BE2C (cell line): ENCODE results near the gene MEIS3.
"Not testable (repeated sequence)": the region's sequence is repeated elsewhere in the genome, so short reads cannot be mapped to it uniquely, and the experiment has no call there.

ENCODE experiments used
- DNase-seq: peaks from one replicate; pipeline ENCODE4 v3.0.0-alpha.2; 2020
- H3K27me3 ChIP-seq: fragments of 250-450 bp; sonication (Bioruptor Pico); 2 replicates; pipeline ENCODE4 v1.5.1; 2020; ENCODE audit warnings: mild to moderate bottlenecking
- H3K36me3 ChIP-seq: fragments of 250-450 bp; sonication (Bioruptor Pico); 2 replicates; pipeline ENCODE4 v1.5.1; 2020; ENCODE audit warnings: mild to moderate bottlenecking
- H3K4me1 ChIP-seq: fragments of 250-450 bp; sonication (Bioruptor Pico); 2 replicates; pipeline ENCODE4 v1.5.1; 2020
- H3K4me3 ChIP-seq: 2 replicates; pipeline ENCODE4 v1.5.1; 2011; ENCODE audit warnings: low read depth, low read length
- H3K9me3 ChIP-seq: fragments of 250-450 bp; sonication (Bioruptor Pico); 2 replicates; pipeline ENCODE4 v1.5.1; 2020
- CTCF ChIP-seq: IDR thresholded peaks from 2 replicates; pipeline ENCODE4 v1.5.1; 2012; ENCODE audit warnings: mild to moderate bottlenecking, low read depth, low read length

Gene MEIS3

GRCh38 chr19:47415953-47416642 lies 3.2 kb downstream of the MEIS3 start:
- peaks cover 22% of the 10 kb centered on the region for H3K27me3 ChIP-seq
- no peak overlapping the region for H3K4me3 ChIP-seq
- peaks cover 7% of the 10 kb centered on the region; the same call in 1 of the 2 replicates for H3K36me3 ChIP-seq
- DNase-seq: no peak
- peaks cover 4% of the 10 kb centered on the region; the same call in 1 of the 2 replicates for H3K4me1 ChIP-seq
- H3K9me3 ChIP-seq: no peaks in the 10 kb centered on the region
- no peak for TF ChIP-seq CTCF

- H3K27me3 ChIP-seq: peaks cover 25% of the 10 kb centered on the region
- peak; percentile 66 for TF ChIP-seq CTCF
These were observed 4.9 kb downstream of the MEIS3 start for GRCh38 chr19:47414469-47414868.

GRCh38 chr19:47413941-47414340 lies 5.4 kb downstream of the MEIS3 start:
- Histone ChIP-seq H3K4me1 (no peaks in the 10 kb centered on the region), H3K4me3 (no peak overlapping the region), H3K9me3 (no peaks in the 10 kb centered on the region), H3K27me3 (peaks cover 22% of the 10 kb centered on the region), H3K36me3 (peaks cover 7% of the 10 kb centered on the region; the same call in 1 of the 2 replicates)
- no peak for DNase-seq
- TF ChIP-seq CTCF: no peak

More at GRCh38 chr19:47414469-47414868, 4.9 kb downstream of the MEIS3 start:
- no peaks in the 10 kb centered on the region for H3K9me3 ChIP-seq
- peaks cover 7% of the 10 kb centered on the region; the same call in 1 of the 2 replicates for H3K36me3 ChIP-seq
- H3K4me1 ChIP-seq: no peaks in the 10 kb centered on the region
- no peak overlapping the region for H3K4me3 ChIP-seq
- peak; percentile 76 for DNase-seq

- not testable (repeated sequence) for H3K4me1 ChIP-seq, H3K9me3 ChIP-seq, H3K4me3 ChIP-seq, DNase-seq, H3K36me3 ChIP-seq, H3K27me3 ChIP-seq
These were observed 7.6 kb downstream of the MEIS3 start for GRCh38 chr19:47411696-47412095.

- Histone ChIP-seq H3K36me3 (peaks cover 7% of the 10 kb centered on the region; the same call in 1 of the 2 replicates), H3K4me3 (no peak overlapping the region), H3K4me1 (no peaks in the 10 kb centered on the region), H3K9me3 (no peaks in the 10 kb centered on the region), H3K27me3 (0 out of 2 replicates have a peak, but pooled peaks cover 2% of the 10 kb centered on the region)
- TF ChIP-seq CTCF: no peak
- no peak for DNase-seq
These were observed 8.2 kb downstream of the MEIS3 start for GRCh38 chr19:47411101-47411500.

- Histone ChIP-seq H3K4me1 (no peaks in the 10 kb centered on the region), H3K36me3 (no peaks in the 10 kb centered on the region), H3K4me3 (no peak overlapping the region), H3K27me3 (0 out of 2 replicates have a peak, but pooled peaks cover 2% of the 10 kb centered on the region), H3K9me3 (no peaks in the 10 kb centered on the region)
- TF ChIP-seq CTCF: no peak
- no peak for DNase-seq
These were observed 11.0 kb downstream of the MEIS3 start for GRCh38 chr19:47408156-47408938.
